Measurements from ENCODE around the gene NAV3.

DNA sequence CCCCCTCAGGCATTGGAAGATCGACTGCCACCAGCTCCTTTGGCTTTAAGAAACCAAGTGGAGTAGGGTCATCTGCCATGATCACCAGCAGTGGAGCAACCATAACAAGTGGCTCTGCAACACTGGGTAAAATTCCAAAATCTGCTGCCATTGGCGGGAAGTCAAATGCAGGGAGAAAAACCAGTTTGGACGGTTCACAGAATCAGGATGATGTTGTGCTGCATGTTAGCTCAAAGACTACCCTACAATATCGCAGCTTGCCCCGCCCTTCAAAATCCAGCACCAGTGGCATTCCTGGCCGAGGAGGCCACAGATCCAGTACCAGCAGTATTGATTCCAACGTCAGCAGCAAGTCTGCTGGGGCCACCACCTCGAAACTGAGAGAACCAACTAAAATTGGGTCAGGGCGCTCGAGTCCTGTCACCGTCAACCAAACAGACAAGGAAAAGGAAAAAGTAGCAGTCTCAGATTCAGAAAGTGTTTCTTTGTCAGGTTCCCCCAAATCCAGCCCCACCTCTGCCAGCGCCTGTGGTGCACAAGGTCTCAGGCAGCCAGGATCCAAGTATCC, 288.7 kb downstream of the NAV3 start:
- TF ChIP-seq, protein P1, sequence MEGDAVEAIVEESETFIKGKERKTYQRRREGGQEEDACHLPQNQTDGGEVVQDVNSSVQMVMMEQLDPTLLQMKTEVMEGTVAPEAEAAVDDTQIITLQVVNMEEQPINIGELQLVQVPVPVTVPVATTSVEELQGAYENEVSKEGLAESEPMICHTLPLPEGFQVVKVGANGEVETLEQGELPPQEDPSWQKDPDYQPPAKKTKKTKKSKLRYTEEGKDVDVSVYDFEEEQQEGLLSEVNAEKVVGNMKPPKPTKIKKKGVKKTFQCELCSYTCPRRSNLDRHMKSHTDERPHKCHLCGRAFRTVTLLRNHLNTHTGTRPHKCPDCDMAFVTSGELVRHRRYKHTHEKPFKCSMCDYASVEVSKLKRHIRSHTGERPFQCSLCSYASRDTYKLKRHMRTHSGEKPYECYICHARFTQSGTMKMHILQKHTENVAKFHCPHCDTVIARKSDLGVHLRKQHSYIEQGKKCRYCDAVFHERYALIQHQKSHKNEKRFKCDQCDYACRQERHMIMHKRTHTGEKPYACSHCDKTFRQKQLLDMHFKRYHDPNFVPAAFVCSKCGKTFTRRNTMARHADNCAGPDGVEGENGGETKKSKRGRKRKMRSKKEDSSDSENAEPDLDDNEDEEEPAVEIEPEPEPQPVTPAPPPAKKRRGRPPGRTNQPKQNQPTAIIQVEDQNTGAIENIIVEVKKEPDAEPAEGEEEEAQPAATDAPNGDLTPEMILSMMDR (conservative IDR thresholded peaks at IDR 0.05; ENCODE audit: low read depth, low read length) = no peak
- TF ChIP-seq EZH2 (IDR thresholded peaks at IDR 0.05; ENCODE audit: borderline replicate concordance, low read depth, low read length, poor library complexity, severe bottlenecking) = no peak

Measured in A673 (cell line).